Neural crest cell (in vitro differentiated cells): ENCODE results near the gene DAGLB. TPM values are rescaled to one million over a fixed set of nuclear protein-coding genes. Genes with fewer than 3 reads are reported as not detected.
"Not testable (repeated sequence)": the region's sequence is repeated elsewhere in the genome, so short reads cannot be mapped to it uniquely, and the experiment has no call there.

ENCODE experiments used
- DNase-seq: peaks from one replicate; pipeline ENCODE4 v3.0.0; 2021; ENCODE audit warnings: low read depth, mixed read lengths, low spot score
- H3K27ac Mint-ChIP-seq: one replicate; pipeline ENCODE4 v1.8.0; 2021; ENCODE audit warnings: mild to moderate bottlenecking, mixed read lengths; ENCODE audit not compliant: unreplicated experiment
- H3K27me3 Mint-ChIP-seq: 2 replicates; pipeline ENCODE4 v1.8.0; 2021; ENCODE audit warnings: low read depth, mild to moderate bottlenecking, mixed read lengths
- H3K36me3 Mint-ChIP-seq: 2 replicates; pipeline ENCODE4 v1.8.0; 2021; ENCODE audit warnings: low read depth, mild to moderate bottlenecking, mixed read lengths
- H3K4me1 Mint-ChIP-seq: 2 replicates; pipeline ENCODE4 v1.8.0; 2021; ENCODE audit warnings: mixed read lengths
- H3K4me3 Mint-ChIP-seq: one replicate; pipeline ENCODE4 v1.8.0; 2021; ENCODE audit warnings: mild to moderate bottlenecking, mixed read lengths
- H3K9me3 Mint-ChIP-seq: 2 replicates; pipeline ENCODE4 v1.8.0; 2021; ENCODE audit warnings: mixed read lengths
- total RNA-seq: library from RNA; stranded (reverse); gene quantifications from 2 replicates; pipeline ENCODE4 v1.2.1, GENCODE V29; 2021
- TF ChIP-seq, protein P1 (sequence below): fragments of 200-600 bp; sonication (generic); conservative IDR thresholded peaks from 2 replicates; pipeline ENCODE4 v1.5.0; 2021; ENCODE audit warnings: antibody characterized with exemption, mild to moderate bottlenecking

The DAGLB gene
- total RNA-seq, 1 donor from 2014 or later, result 33.0 TPM

- DNase-seq, result no peak
- H3K27ac Mint-ChIP-seq, result peak overlapping the region; percentile 64
- TF ChIP-seq, protein P1, sequence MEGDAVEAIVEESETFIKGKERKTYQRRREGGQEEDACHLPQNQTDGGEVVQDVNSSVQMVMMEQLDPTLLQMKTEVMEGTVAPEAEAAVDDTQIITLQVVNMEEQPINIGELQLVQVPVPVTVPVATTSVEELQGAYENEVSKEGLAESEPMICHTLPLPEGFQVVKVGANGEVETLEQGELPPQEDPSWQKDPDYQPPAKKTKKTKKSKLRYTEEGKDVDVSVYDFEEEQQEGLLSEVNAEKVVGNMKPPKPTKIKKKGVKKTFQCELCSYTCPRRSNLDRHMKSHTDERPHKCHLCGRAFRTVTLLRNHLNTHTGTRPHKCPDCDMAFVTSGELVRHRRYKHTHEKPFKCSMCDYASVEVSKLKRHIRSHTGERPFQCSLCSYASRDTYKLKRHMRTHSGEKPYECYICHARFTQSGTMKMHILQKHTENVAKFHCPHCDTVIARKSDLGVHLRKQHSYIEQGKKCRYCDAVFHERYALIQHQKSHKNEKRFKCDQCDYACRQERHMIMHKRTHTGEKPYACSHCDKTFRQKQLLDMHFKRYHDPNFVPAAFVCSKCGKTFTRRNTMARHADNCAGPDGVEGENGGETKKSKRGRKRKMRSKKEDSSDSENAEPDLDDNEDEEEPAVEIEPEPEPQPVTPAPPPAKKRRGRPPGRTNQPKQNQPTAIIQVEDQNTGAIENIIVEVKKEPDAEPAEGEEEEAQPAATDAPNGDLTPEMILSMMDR, result no peak
- H3K4me3 Mint-ChIP-seq, result no peak overlapping the region
- peaks cover 40% of the 10 kb centered on the region for H3K4me1 Mint-ChIP-seq
- H3K9me3 Mint-ChIP-seq, result no peaks in the 10 kb centered on the region
- H3K36me3 Mint-ChIP-seq, result peaks cover 3% of the 10 kb centered on the region
- H3K27me3 Mint-ChIP-seq, result no peaks in the 10 kb centered on the region
Observed at GRCh38 chr7:6385110-6385781, 62.5 kb downstream of the DAGLB start.

DNA sequence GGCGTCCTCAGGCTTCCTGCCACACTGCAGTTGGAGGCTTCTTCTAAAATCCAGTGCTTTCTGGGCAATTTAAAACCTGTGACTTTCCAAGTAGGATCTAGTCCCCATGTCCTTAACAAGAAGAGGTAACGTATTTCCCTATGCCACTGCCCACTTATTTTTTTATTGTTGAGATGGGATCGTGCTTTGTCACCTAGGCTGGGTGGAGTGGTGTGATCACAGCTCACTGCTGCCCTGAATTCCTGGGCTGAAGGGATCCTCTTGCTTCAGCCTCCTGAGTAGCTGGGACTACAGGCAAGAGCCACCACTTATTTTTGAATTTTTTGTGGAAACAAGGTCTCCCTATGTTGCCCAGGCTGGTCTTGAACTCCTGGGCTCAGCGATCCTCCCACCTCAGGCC is 63.4 kb downstream of the DAGLB start:
- no peak overlapping the region for H3K4me3 Mint-ChIP-seq
- peaks cover 3% of the 10 kb centered on the region for H3K36me3 Mint-ChIP-seq
- no peaks in the 10 kb centered on the region for H3K9me3 Mint-ChIP-seq
- no peak for DNase-seq
- H3K4me1 Mint-ChIP-seq, result peaks cover 45% of the 10 kb centered on the region
- TF ChIP-seq, protein P1, result no peak
- H3K27me3 Mint-ChIP-seq, result no peaks in the 10 kb centered on the region
- peak overlapping the region; percentile 50 for H3K27ac Mint-ChIP-seq

DNA sequence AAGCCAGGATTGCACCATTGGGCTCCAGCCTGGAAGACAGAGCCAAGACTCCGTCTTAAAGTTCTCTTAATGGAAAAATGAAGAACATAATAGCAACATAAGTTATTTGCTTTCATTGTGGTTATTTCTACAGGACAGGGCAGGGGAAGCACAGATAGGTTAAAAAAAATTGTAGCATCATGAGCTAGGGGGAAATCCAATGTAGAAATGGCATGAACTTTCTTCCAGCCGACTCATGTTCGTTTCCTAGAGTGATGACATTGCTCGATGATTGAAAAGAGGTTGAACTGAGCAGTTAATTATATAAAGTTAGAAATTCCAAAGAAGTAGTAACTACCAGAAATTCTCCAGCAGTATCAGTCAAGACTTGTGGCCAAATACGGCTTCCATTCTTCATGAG is 64.9 kb downstream of the DAGLB start:
- Mint-ChIP-seq H3K36me3 (peaks cover 3% of the 10 kb centered on the region), H3K4me3 (no peak overlapping the region), H3K9me3 (no peaks in the 10 kb centered on the region), H3K4me1 (peaks cover 53% of the 10 kb centered on the region), H3K27me3 (no peaks in the 10 kb centered on the region), H3K27ac (no peak overlapping the region)
- TF ChIP-seq, protein P1, result no peak
- DNase-seq, result no peak

DNA sequence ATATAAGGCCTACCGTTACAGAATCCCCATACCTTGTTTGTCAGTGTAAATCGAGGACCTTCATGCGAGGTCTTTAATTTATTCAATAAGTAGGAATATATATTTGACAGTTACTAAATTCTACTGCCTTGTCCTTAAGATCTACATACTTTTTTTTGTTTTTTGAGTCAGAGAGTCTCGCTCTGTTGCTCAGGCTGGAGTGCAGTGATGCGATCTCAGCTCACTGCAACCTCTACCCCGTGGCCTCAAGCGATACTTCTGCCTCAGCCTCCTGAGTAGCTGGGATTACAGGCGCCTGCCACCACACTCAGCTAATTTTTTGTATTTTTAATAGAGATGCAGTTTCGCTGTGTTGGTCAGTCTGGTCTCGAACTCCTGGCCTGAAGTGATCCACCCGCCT is 65.9 kb downstream of the DAGLB start:
- not testable (repeated sequence) for H3K4me3 Mint-ChIP-seq, DNase-seq, H3K9me3 Mint-ChIP-seq, H3K36me3 Mint-ChIP-seq, H3K27ac Mint-ChIP-seq, H3K27me3 Mint-ChIP-seq
- peaks cover 59% of the 10 kb centered on the region for H3K4me1 Mint-ChIP-seq

DNA sequence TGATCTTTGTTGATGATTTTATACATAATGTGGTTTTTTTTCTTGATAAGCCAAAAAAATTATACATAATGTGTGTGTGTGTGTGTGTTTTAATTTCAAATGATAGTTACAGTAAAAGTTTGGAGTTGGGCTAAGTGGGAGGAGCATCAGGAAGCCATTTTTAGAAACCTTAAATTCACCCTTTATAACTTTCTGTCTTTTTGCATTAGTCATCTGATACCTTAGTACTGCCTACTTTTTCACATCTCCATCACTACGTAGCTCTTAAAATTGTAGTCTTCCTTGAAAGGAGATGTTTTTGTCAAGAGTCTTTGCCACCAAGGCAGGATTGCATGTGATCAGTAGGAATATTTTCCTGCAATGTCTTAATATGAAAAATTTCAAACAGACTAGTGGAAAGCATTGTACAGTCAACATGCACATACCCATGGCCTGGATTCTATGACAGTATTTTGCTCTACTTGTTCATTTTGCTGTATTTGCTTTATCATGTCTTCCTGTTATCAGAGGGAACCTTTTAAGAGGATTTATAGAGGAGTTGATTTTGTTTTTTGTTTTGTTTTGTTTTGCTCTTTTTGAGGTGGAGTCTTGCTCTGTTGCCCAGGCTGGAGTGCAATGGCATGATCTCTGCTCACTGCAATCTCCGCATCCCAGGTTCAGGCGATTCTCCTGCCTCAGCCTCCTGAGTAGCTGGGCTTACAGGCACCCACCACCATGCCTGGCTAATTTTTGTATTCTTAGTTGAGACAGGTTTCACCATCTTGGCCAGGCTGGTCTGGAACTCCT is 67.3 kb downstream of the DAGLB start:
- TF ChIP-seq, protein P1, result no peak
- DNase-seq, result no peak
- peaks cover 61% of the 10 kb centered on the region for H3K4me1 Mint-ChIP-seq

GRCh38 chr7:6379886-6380285 is 67.9 kb downstream of the DAGLB start:
- DNase-seq, result no peak
- TF ChIP-seq, protein P1, result no peak
- no peak overlapping the region for H3K27ac Mint-ChIP-seq
- H3K4me1 Mint-ChIP-seq, result peaks cover 56% of the 10 kb centered on the region
- H3K27me3 Mint-ChIP-seq, result no peaks in the 10 kb centered on the region
- peak overlapping the region; percentile 1 for H3K4me3 Mint-ChIP-seq
- H3K9me3 Mint-ChIP-seq, result no peaks in the 10 kb centered on the region
- H3K36me3 Mint-ChIP-seq, result peaks cover 3% of the 10 kb centered on the region

More for the DNA sequence above, 67.3 kb downstream of the DAGLB start:
- H3K9me3 Mint-ChIP-seq, result no peaks in the 10 kb centered on the region
- H3K27me3 Mint-ChIP-seq, result no peaks in the 10 kb centered on the region
- H3K27ac Mint-ChIP-seq, result peak overlapping the region; percentile 81
- H3K36me3 Mint-ChIP-seq, result peaks cover 3% of the 10 kb centered on the region
- H3K4me3 Mint-ChIP-seq, result peak overlapping the region; percentile 7

DNA sequence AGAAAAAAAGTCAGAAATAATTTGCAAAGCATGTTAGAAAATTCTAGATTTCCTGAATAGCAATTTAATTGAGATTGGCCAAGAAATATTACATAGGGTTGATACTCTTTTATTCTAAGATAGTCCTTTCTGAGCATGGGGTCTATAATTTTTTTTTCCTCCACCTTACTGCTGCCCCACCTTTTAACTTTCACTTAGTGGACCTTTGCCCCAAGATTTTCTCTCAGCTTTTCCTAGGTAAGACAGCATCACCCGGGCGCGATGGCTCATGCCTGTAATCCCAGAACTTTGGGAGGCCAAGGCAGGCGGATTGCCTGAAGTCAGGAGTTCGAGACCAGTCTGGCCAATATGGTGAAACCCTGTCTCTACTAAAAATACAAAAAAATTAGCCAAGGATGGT is 69.2 kb downstream of the DAGLB start:
- H3K27me3 Mint-ChIP-seq, H3K27ac Mint-ChIP-seq, H3K4me3 Mint-ChIP-seq, H3K36me3 Mint-ChIP-seq, H3K9me3 Mint-ChIP-seq, DNase-seq: not testable (repeated sequence)
- H3K4me1 Mint-ChIP-seq, result peaks cover 50% of the 10 kb centered on the region
